Measurements from ENCODE around the gene CDHR3. TPM values are rescaled to one million over a fixed set of nuclear protein-coding genes. Genes with fewer than 3 reads are reported as not detected.

Gene CDHR3
- total RNA-seq, 1 donor from 2014 or later = 3.1 TPM

- Histone ChIP-seq H3K4me2 (ENCODE audit: low read length) (no peak overlapping the region), H4K20me1 (ENCODE audit: insufficient read depth, low read length) (no peaks in the 10 kb centered on the region), H3K4me3 (ENCODE audit: insufficient read depth, low read depth, low read length) (no peak overlapping the region), H3K79me2 (ENCODE audit: insufficient read depth, low read length) (no peaks in the 10 kb centered on the region), H3K27ac (ENCODE audit: low read depth, low read length) (no peak overlapping the region), H3K9ac (ENCODE audit: low read length) (no peak overlapping the region), H3K36me3 (ENCODE audit: insufficient read depth, low read length) (no peaks in the 10 kb centered on the region), H3K27me3 (ENCODE audit: insufficient read depth, low read length) (peaks cover 2% of the 10 kb centered on the region), H2AFZ (ENCODE audit: low read depth, low read length) (no peak overlapping the region), H3K9me3 (ENCODE audit: insufficient read depth, low read depth, low read length) (no peaks in the 10 kb centered on the region), H3K4me1 (ENCODE audit: insufficient read depth, low read length) (no peaks in the 10 kb centered on the region)
- H3K27me3 Mint-ChIP-seq (ENCODE audit: low read depth, unreplicated experiment) = peaks cover 1% of the 10 kb centered on the region
- H3K27ac Mint-ChIP-seq (ENCODE audit: unreplicated experiment) = no peak overlapping the region
- peaks cover 11% of the 10 kb centered on the region for H3K9me3 Mint-ChIP-seq (ENCODE audit: unreplicated experiment)
- TF ChIP-seq CTCF (IDR thresholded peaks at IDR 0.05; ENCODE audit: insufficient read depth, low read depth, low read length) (no peak), EZH2 (IDR thresholded peaks at IDR 0.05; ENCODE audit: insufficient read depth, low read length) (no peak)
- DNase-seq (ENCODE audit: low read depth) (no peak), FAIRE-seq (no peak)
- H3K4me1 Mint-ChIP-seq (ENCODE audit: low read depth, unreplicated experiment) = peaks cover 6% of the 10 kb centered on the region
- peaks cover 5% of the 10 kb centered on the region for H3K36me3 Mint-ChIP-seq (ENCODE audit: low read depth, unreplicated experiment)
- H3K4me3 Mint-ChIP-seq (ENCODE audit: unreplicated experiment) = no peak overlapping the region
These were observed 38.1 kb upstream of the CDHR3 start for GRCh38 chr7:105924945-105925344.

DNA sequence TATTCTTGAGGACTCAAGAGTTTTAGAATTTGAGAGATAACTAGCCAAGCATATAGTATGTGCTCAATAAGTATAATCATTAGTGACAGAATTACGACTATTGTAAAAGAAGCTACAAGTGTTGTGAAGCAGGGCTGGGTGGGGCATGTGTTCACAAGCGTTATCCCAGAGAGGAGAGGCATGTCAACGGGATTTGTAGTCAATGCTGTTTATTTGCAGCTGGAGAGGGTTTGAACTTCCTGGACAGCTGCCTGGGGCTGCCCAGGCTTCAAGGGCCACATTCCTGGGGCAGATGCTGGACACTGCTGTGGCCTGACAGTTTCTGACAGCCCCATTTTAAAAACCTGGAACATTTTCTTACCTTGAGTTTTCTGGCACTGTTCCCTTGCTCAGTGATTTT lies 36.9 kb upstream of the CDHR3 start:
- Mint-ChIP-seq H3K27me3 (ENCODE audit: low read depth, unreplicated experiment) (peaks cover 1% of the 10 kb centered on the region), H3K36me3 (ENCODE audit: low read depth, unreplicated experiment) (peaks cover 5% of the 10 kb centered on the region), H3K27ac (ENCODE audit: unreplicated experiment) (no peak overlapping the region), H3K4me1 (ENCODE audit: low read depth, unreplicated experiment) (peaks cover 1% of the 10 kb centered on the region), H3K4me3 (ENCODE audit: unreplicated experiment) (no peak overlapping the region), H3K9me3 (ENCODE audit: unreplicated experiment) (peaks cover 11% of the 10 kb centered on the region)
- Histone ChIP-seq H3K4me3 (ENCODE audit: insufficient read depth, low read depth, low read length) (no peak overlapping the region), H2AFZ (ENCODE audit: low read depth, low read length) (no peak overlapping the region), H3K4me2 (ENCODE audit: low read length) (no peak overlapping the region), H3K9me3 (ENCODE audit: insufficient read depth, low read depth, low read length) (no peaks in the 10 kb centered on the region), H3K9ac (ENCODE audit: low read length) (no peak overlapping the region), H3K27me3 (ENCODE audit: insufficient read depth, low read length) (peaks cover 2% of the 10 kb centered on the region), H3K36me3 (ENCODE audit: insufficient read depth, low read length) (no peaks in the 10 kb centered on the region), H3K79me2 (ENCODE audit: insufficient read depth, low read length) (no peaks in the 10 kb centered on the region), H3K4me1 (ENCODE audit: insufficient read depth, low read length) (no peaks in the 10 kb centered on the region), H3K27ac (ENCODE audit: low read depth, low read length) (no peak overlapping the region), H4K20me1 (ENCODE audit: insufficient read depth, low read length) (no peaks in the 10 kb centered on the region)
- no peak for TF ChIP-seq CTCF (IDR thresholded peaks at IDR 0.05; ENCODE audit: insufficient read depth, low read depth, low read length)
- no peak for TF ChIP-seq EZH2 (IDR thresholded peaks at IDR 0.05; ENCODE audit: insufficient read depth, low read length)
- no peak for DNase-seq (ENCODE audit: low read depth)
- FAIRE-seq = no peak

DNA sequence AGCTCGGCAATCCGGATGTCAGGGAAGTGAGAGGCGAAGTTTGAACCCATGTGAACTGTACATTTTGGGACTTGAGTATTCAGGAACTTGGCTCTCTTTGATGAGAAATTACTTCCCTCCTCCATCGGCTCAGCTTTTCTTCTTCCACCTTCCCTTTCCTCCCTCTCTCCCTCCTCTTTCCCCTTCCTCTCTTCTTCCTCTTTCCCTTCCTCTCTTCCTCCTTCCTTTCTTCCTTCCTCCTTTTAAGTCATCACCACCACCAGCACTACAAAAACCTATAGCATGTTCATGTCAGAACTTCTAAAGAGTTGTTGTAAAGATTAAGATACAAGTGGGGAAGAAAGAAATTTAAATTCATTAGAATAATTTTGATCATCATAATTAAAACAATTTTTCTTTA lies 31.9 kb upstream of the CDHR3 start:
- no peaks in the 10 kb centered on the region for H3K9me3 ChIP-seq (ENCODE audit: insufficient read depth, low read depth, low read length)
- no peaks in the 10 kb centered on the region for H4K20me1 ChIP-seq (ENCODE audit: insufficient read depth, low read length)
- Mint-ChIP-seq H3K4me1 (ENCODE audit: low read depth, unreplicated experiment) (peaks cover 5% of the 10 kb centered on the region), H3K27ac (ENCODE audit: unreplicated experiment) (no peak overlapping the region), H3K27me3 (ENCODE audit: low read depth, unreplicated experiment) (peaks cover 5% of the 10 kb centered on the region), H3K9me3 (ENCODE audit: unreplicated experiment) (no peaks in the 10 kb centered on the region), H3K36me3 (ENCODE audit: low read depth, unreplicated experiment) (no peaks in the 10 kb centered on the region), H3K4me3 (ENCODE audit: unreplicated experiment) (no peak overlapping the region)
- H3K79me2 ChIP-seq (ENCODE audit: insufficient read depth, low read length) = no peaks in the 10 kb centered on the region
- peaks cover 2% of the 10 kb centered on the region for H3K27me3 ChIP-seq (ENCODE audit: insufficient read depth, low read length)
- no peaks in the 10 kb centered on the region for H3K36me3 ChIP-seq (ENCODE audit: insufficient read depth, low read length)
- no peak overlapping the region for H3K4me2 ChIP-seq (ENCODE audit: low read length)
- H3K27ac ChIP-seq (ENCODE audit: low read depth, low read length) = no peak overlapping the region
- FAIRE-seq (no peak), DNase-seq (ENCODE audit: low read depth) (no peak)
- TF ChIP-seq EZH2 (IDR thresholded peaks at IDR 0.05; ENCODE audit: insufficient read depth, low read length) = no peak
- TF ChIP-seq CTCF (IDR thresholded peaks at IDR 0.05; ENCODE audit: insufficient read depth, low read depth, low read length) = no peak
- H2AFZ ChIP-seq (ENCODE audit: low read depth, low read length) = no peak overlapping the region
- no peak overlapping the region for H3K4me3 ChIP-seq (ENCODE audit: insufficient read depth, low read depth, low read length)
- no peak overlapping the region for H3K9ac ChIP-seq (ENCODE audit: low read length)
- peaks cover 10% of the 10 kb centered on the region for H3K4me1 ChIP-seq (ENCODE audit: insufficient read depth, low read length)
